Measurements from ENCODE around the gene SORBS1. TPM values are rescaled to one million over a fixed set of nuclear protein-coding genes. Genes with fewer than 3 reads are reported as not detected.

Gene SORBS1
- total RNA-seq, 1 donor from 2014 or later, result 16.1 TPM

- H3K27ac ChIP-seq, result no peak overlapping the region
- H3K27me3 Mint-ChIP-seq (ENCODE audit: insufficient read depth, low read depth), result peaks cover 7% of the 10 kb centered on the region
- H3K27ac Mint-ChIP-seq, result no peak overlapping the region
- no peaks in the 10 kb centered on the region for H4K20me1 ChIP-seq (ENCODE audit: low read depth)
- no peak overlapping the region for H3K4me3 ChIP-seq
- H3K4me1 ChIP-seq, result peaks cover 4% of the 10 kb centered on the region
- H3K4me1 Mint-ChIP-seq, result peaks cover 40% of the 10 kb centered on the region
- H3K79me2 ChIP-seq (ENCODE audit: low read depth), result no peaks in the 10 kb centered on the region
- H3K9me3 Mint-ChIP-seq, result no peaks in the 10 kb centered on the region
- no peak overlapping the region for H3K4me3 Mint-ChIP-seq
- no peaks in the 10 kb centered on the region for H3F3A ChIP-seq (ENCODE audit: low read depth)
- DNase-seq (ENCODE audit: low spot score), result no peak
- no peak overlapping the region for H2AFZ ChIP-seq (replicated peaks)
- no peak overlapping the region for H3K4me2 ChIP-seq
- H3K27me3 ChIP-seq, result no peaks in the 10 kb centered on the region
- TF ChIP-seq EZH2phosphoT487 (IDR thresholded peaks at IDR 0.05), result no peak
- H3K36me3 ChIP-seq, result no peaks in the 10 kb centered on the region
- no peaks in the 10 kb centered on the region for H3K36me3 Mint-ChIP-seq
- no peaks in the 10 kb centered on the region for H3K9me3 ChIP-seq (ENCODE audit: low read depth)
- no peak overlapping the region for H3K9ac ChIP-seq
Measured at GRCh38 chr10:95536894-95537541, 24.2 kb downstream of the SORBS1 start.

DNA sequence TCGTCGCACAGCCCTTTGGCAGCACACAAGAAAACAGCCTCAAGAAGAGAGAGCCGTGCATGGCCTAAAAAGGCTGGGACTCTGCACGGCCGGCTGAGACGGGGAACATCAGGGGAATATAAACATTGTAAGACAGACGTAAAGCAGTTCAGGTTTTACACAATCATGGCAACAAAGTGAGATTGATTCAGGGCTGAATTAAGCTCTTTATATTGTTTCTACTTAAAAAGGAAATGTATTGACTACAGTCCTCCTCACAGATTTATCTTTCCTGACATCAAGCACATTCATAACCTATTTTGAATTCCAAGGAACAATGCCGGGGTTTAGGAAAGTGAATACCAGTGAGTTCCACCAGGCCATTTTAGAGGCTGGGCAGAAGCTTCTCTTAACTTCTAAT, 25.2 kb downstream of the SORBS1 start:
- no peak overlapping the region for H3K27ac Mint-ChIP-seq
- Histone ChIP-seq H3K9ac (no peak overlapping the region), H3K4me1 (peaks cover 4% of the 10 kb centered on the region), H3K27me3 (no peaks in the 10 kb centered on the region), H3F3A (ENCODE audit: low read depth) (no peaks in the 10 kb centered on the region), H2AFZ (replicated peaks) (no peak overlapping the region), H3K36me3 (no peaks in the 10 kb centered on the region), H3K27ac (no peak overlapping the region), H3K79me2 (ENCODE audit: low read depth) (no peaks in the 10 kb centered on the region), H3K4me3 (no peak overlapping the region), H3K4me2 (no peak overlapping the region), H3K9me3 (ENCODE audit: low read depth) (no peaks in the 10 kb centered on the region), H4K20me1 (ENCODE audit: low read depth) (no peaks in the 10 kb centered on the region)
- H3K36me3 Mint-ChIP-seq, result no peaks in the 10 kb centered on the region
- H3K9me3 Mint-ChIP-seq, result no peaks in the 10 kb centered on the region
- peaks cover 7% of the 10 kb centered on the region for H3K27me3 Mint-ChIP-seq (ENCODE audit: insufficient read depth, low read depth)
- no peak for DNase-seq (ENCODE audit: low spot score)
- no peak overlapping the region for H3K4me3 Mint-ChIP-seq
- H3K4me1 Mint-ChIP-seq, result peaks cover 32% of the 10 kb centered on the region
- TF ChIP-seq EZH2 (IDR thresholded peaks at IDR 0.05), result no peak
- TF ChIP-seq, protein P1, sequence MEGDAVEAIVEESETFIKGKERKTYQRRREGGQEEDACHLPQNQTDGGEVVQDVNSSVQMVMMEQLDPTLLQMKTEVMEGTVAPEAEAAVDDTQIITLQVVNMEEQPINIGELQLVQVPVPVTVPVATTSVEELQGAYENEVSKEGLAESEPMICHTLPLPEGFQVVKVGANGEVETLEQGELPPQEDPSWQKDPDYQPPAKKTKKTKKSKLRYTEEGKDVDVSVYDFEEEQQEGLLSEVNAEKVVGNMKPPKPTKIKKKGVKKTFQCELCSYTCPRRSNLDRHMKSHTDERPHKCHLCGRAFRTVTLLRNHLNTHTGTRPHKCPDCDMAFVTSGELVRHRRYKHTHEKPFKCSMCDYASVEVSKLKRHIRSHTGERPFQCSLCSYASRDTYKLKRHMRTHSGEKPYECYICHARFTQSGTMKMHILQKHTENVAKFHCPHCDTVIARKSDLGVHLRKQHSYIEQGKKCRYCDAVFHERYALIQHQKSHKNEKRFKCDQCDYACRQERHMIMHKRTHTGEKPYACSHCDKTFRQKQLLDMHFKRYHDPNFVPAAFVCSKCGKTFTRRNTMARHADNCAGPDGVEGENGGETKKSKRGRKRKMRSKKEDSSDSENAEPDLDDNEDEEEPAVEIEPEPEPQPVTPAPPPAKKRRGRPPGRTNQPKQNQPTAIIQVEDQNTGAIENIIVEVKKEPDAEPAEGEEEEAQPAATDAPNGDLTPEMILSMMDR (IDR thresholded peaks at IDR 0.05), result no peak
- no peak for TF ChIP-seq EZH2phosphoT487 (IDR thresholded peaks at IDR 0.05)

DNA sequence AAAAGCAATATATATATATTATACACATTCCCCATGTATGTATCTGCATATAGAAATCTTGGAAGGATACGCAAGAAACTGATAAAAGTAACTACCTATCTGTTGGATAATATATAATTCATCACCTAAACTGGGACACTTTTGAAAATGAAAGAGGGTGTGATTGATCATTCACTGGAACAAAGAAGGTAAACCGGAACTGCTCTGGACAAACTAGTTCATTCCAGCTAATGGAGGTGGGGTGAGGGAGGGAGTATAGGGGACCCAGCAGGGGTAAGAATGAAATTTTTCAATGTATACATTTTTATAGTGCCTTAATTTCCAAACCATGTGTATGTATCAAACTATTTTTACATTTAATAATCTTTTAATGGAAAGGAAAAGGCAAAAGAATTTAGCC, 25.6 kb downstream of the SORBS1 start:
- Mint-ChIP-seq H3K36me3 (no peaks in the 10 kb centered on the region), H3K27ac (no peak overlapping the region), H3K9me3 (no peaks in the 10 kb centered on the region), H3K4me1 (peaks cover 28% of the 10 kb centered on the region), H3K4me3 (no peak overlapping the region), H3K27me3 (ENCODE audit: insufficient read depth, low read depth) (peaks cover 7% of the 10 kb centered on the region)
- DNase-seq (ENCODE audit: low spot score), result no peak
- Histone ChIP-seq H2AFZ (replicated peaks) (no peak overlapping the region), H3K4me2 (no peak overlapping the region), H3K36me3 (no peaks in the 10 kb centered on the region), H3K9ac (no peak overlapping the region), H3F3A (ENCODE audit: low read depth) (no peaks in the 10 kb centered on the region), H3K27me3 (no peaks in the 10 kb centered on the region), H3K27ac (no peak overlapping the region), H3K9me3 (ENCODE audit: low read depth) (no peaks in the 10 kb centered on the region), H4K20me1 (ENCODE audit: low read depth) (no peaks in the 10 kb centered on the region), H3K4me3 (no peak overlapping the region), H3K4me1 (peaks cover under 1% of the 10 kb centered on the region), H3K79me2 (ENCODE audit: low read depth) (no peaks in the 10 kb centered on the region)
- no peak for TF ChIP-seq EZH2 (IDR thresholded peaks at IDR 0.05)
- TF ChIP-seq, protein P1 (IDR thresholded peaks at IDR 0.05), result no peak
- TF ChIP-seq EZH2phosphoT487 (IDR thresholded peaks at IDR 0.05), result no peak

- Histone ChIP-seq H3K36me3 (no peaks in the 10 kb centered on the region), H3F3A (ENCODE audit: low read depth) (no peaks in the 10 kb centered on the region), H3K27ac (no peak overlapping the region), H3K4me1 (no peaks in the 10 kb centered on the region), H3K4me2 (no peak overlapping the region), H4K20me1 (ENCODE audit: low read depth) (no peaks in the 10 kb centered on the region), H3K9me3 (ENCODE audit: low read depth) (no peaks in the 10 kb centered on the region), H3K9ac (no peak overlapping the region), H2AFZ (replicated peaks) (no peak overlapping the region), H3K27me3 (no peaks in the 10 kb centered on the region), H3K79me2 (ENCODE audit: low read depth) (no peaks in the 10 kb centered on the region), H3K4me3 (no peak overlapping the region)
- DNase-seq (ENCODE audit: low spot score), result no peak
- H3K4me3 Mint-ChIP-seq, result no peak overlapping the region
- H3K36me3 Mint-ChIP-seq, result no peaks in the 10 kb centered on the region
- TF ChIP-seq EZH2phosphoT487 (IDR thresholded peaks at IDR 0.05), result no peak
- no peak for TF ChIP-seq EZH2 (IDR thresholded peaks at IDR 0.05)
- TF ChIP-seq, protein P1 (IDR thresholded peaks at IDR 0.05), result no peak
- H3K27ac Mint-ChIP-seq, result no peak overlapping the region
- peaks cover 7% of the 10 kb centered on the region for H3K27me3 Mint-ChIP-seq (ENCODE audit: insufficient read depth, low read depth)
- H3K9me3 Mint-ChIP-seq, result no peaks in the 10 kb centered on the region
- H3K4me1 Mint-ChIP-seq, result peaks cover 19% of the 10 kb centered on the region
Measured at GRCh38 chr10:95533590-95533989, 27.6 kb downstream of the SORBS1 start.

Data from neural progenitor cell (in vitro differentiated cells).